Thymus (tissue), 14 donors: ENCODE data around the gene MTHFD2L. TPM values are rescaled to one million over a fixed set of nuclear protein-coding genes. Genes with fewer than 3 reads are reported as not detected.

Experiments
- DNase-seq, 9 donors: peaks; one replicate each; pipeline ENCODE4 v3.0.0-alpha.2; 2013; ENCODE audit warnings: low spot score in 9 of 9, low read depth in 6 of 9, missing footprints in 1 of 9
- H3K27ac ChIP-seq, 2 donors: one replicate each; pipeline ENCODE4 v1.5.1; 2013; ENCODE audit warnings: control low read depth in 1 of 2, low read depth in 1 of 2, low read length in 1 of 2, mild to moderate bottlenecking in 1 of 2, moderate library complexity in 1 of 2
- H3K27me3 ChIP-seq, 2 donors: one replicate each; pipeline ENCODE4 v1.5.1; 2013; ENCODE audit warnings: low read length in 1 of 2; ENCODE audit not compliant: control insufficient read depth in 2 of 2, insufficient read depth in 1 of 2
- H3K36me3 ChIP-seq, 2 donors: one replicate each; pipeline ENCODE4 v1.5.1; 2013; ENCODE audit warnings: low read length in 1 of 2, mild to moderate bottlenecking in 1 of 2, moderate library complexity in 1 of 2; ENCODE audit not compliant: control insufficient read depth in 2 of 2, insufficient read depth in 2 of 2
- H3K4me1 ChIP-seq, 2 donors: one replicate each; pipeline ENCODE4 v1.5.1; 2013; ENCODE audit warnings: low read length in 2 of 2; ENCODE audit not compliant: control insufficient read depth in 2 of 2, insufficient read depth in 2 of 2
- H3K4me3 ChIP-seq, 2 donors: one replicate each; pipeline ENCODE4 v1.5.1; 2013; ENCODE audit warnings: low read length in 2 of 2, control low read depth in 1 of 2, mild to moderate bottlenecking in 1 of 2
- H3K9me3 ChIP-seq, 2 donors: one replicate each; pipeline ENCODE4 v1.5.1; 2013; ENCODE audit warnings: low read length in 1 of 2, mild to moderate bottlenecking in 1 of 2; ENCODE audit not compliant: control insufficient read depth in 2 of 2, insufficient read depth in 1 of 2
- WGBS: extraction: QIAGEN DNeasy Blood & Tissue Kit; methylation state at CpG from one replicate; pipeline ENCODE4 v1.1.7; 2013; 5-methylcytosine and 5-hydroxymethylcytosine counted together
- long read RNA-seq, 10 donors: transcript quantifications; one replicate each; lab custom pipeline, GENCODE V29; 2026
- polyA plus RNA-seq: library from polyadenylated mRNA; stranded (reverse); fragments of 200-250 nt; gene quantifications from one replicate; pipeline ENCODE4 v1.2.3, GENCODE V29; 2013
- total RNA-seq: library from RNA; stranded (reverse); fragments of 120-200 nt; gene quantifications from one replicate; pipeline ENCODE4 v1.2.4, GENCODE V29; 2013
- donor health status: healthy.

Gene MTHFD2L
- 33.8 TPM for total RNA-seq
- 16.9 TPM for polyA plus RNA-seq
- long read RNA-seq, donor 1, partial matches to known transcripts: 0 of 1 reads
- long read RNA-seq, donor 1, other reads (novel, unspliced or antisense): 0 of 1 reads
- long read RNA-seq, donor 2: 0 reads
- long read RNA-seq, donor 3, transcript MTHFD2L-208 (2 exons, 2,363 nt): major isoform, 46 of 47 reads
- long read RNA-seq, donor 3, partial matches to known transcripts: 0 of 47 reads
- long read RNA-seq, donor 3, other reads (novel, unspliced or antisense): 0 of 47 reads
- long read RNA-seq, donor 4, transcript MTHFD2L-208 (2 exons, 2,363 nt): major isoform, 15 of 15 reads
- long read RNA-seq, donor 4, partial matches to known transcripts: 0 of 15 reads
- long read RNA-seq, donor 4, other reads (novel, unspliced or antisense): 0 of 15 reads
- long read RNA-seq, donor 5, transcript MTHFD2L-208 (2 exons, 2,363 nt): major isoform, 36 of 39 reads
- long read RNA-seq, donor 5, partial matches to known transcripts: 0 of 39 reads
- long read RNA-seq, donor 5, other reads (novel, unspliced or antisense): 0 of 39 reads
- long read RNA-seq, donor 6, transcript MTHFD2L-208 (2 exons, 2,363 nt): major isoform, 14 of 15 reads
- long read RNA-seq, donor 6, partial matches to known transcripts: 0 of 15 reads
- long read RNA-seq, donor 6, other reads (novel, unspliced or antisense): 0 of 15 reads
- long read RNA-seq, donor 7, transcript MTHFD2L-208 (2 exons, 2,363 nt): major isoform, 23 of 24 reads
- long read RNA-seq, donor 7, partial matches to known transcripts: 0 of 24 reads
- long read RNA-seq, donor 7, other reads (novel, unspliced or antisense): 0 of 24 reads
- long read RNA-seq, donor 8, transcript MTHFD2L-208 (2 exons, 2,363 nt): major isoform, 12 of 13 reads
- long read RNA-seq, donor 8, partial matches to known transcripts: 0 of 13 reads
- long read RNA-seq, donor 8, other reads (novel, unspliced or antisense): 0 of 13 reads
- long read RNA-seq, donor 9, transcript MTHFD2L-208 (2 exons, 2,363 nt): major isoform, 19 of 20 reads
- long read RNA-seq, donor 9, partial matches to known transcripts: 0 of 20 reads
- long read RNA-seq, donor 9, other reads (novel, unspliced or antisense): 0 of 20 reads
- long read RNA-seq, donor 10, transcript MTHFD2L-208 (2 exons, 2,363 nt): major isoform, 32 of 33 reads
- long read RNA-seq, donor 10, partial matches to known transcripts: 0 of 33 reads
- long read RNA-seq, donor 10, other reads (novel, unspliced or antisense): 0 of 33 reads

DNA sequence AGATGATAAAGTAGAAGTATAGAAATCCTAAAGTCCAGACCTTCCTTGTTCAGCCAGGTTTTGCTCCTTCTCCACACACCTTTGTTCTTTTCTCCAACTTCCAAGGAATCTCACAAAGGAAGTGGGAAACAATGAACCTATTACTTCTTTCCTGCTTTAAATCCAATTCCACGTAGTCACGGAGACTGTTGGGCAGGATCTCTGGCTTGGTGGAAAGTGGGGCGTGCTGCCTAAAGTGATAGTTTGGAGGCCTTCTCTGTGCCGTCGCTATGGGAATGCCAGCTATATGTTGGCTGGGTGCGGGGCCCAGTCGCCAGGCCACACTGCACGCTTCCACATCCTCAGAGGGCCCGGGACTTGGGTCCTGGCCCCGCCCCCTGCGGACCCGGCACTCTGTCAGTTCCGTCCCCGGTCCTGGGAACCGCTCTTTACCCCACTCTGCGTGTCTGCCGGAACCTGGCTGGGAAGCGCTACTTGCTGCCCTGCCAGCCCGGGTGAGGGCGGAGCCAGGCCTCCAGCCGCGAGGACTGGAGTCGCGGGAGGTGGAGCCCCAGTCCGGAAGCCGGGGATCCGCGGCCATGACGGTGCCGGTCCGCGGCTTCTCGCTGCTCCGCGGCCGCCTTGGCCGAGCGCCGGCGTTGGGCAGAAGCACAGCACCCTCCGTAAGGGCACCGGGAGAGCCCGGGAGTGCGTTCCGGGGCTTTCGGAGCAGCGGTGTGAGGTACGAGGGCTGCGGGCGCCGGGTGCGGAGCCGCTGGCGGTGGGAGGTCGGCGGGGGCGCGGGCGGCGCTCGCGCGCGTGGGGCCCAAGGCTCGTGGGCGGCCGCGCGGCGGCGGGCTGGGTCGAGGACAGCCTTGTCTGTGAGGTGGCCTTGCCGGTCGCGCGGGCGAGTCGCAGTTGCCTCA lies at the start of gene MTHFD2L:
Gene MTHFD2L, plus strand, starts transcription at position 558 of the 905 bp plus-strand sequence. Its CDS starts 21 bp downstream, at position 579.
- WGBS: under 1% methylated on average over 78 of the region's 78 CpGs
- peak; percentile 48 to 90 (median 73) for DNase-seq
- H3K27ac ChIP-seq: peak within 1 kb of the TSS; percentile 86 to 92

DNA sequence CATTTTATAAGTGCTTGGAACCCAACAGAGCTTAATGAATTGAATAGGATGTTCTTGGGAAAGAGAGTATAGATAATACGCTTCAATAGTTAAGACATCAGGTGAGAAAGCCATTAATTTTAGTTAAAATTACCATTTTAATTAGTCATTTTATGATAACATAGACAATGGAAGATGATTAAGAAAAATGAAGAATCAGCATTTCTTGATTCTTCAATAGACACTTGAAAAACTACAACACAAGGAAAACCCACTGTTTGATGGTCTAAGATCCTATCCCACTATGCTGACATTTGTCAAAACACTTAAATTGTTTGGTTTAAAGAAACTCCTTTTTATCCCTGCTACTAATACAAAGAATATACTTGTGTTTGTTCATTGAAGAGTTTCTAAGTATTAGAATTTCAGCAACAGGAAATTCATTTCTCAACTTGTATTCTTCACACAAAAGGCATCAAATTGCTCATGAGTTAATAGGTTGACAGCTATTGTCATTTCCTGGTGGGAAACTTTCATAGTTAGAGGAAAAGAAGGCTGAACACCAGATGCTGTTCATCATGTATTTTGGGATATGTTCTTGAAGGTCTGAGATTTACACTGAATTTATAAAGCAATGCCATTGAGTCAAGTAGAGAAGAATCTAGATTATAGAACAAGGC lies 49.3 kb upstream of the MTHFD2L start:
- no peak overlapping the region for H3K4me3 ChIP-seq
- no peaks in the 10 kb centered on the region for H3K4me1 ChIP-seq
- 98% methylated on average over 1 of the region's 1 CpG for WGBS

More for the DNA sequence above, at the start of gene MTHFD2L:
- peak within 1 kb of the TSS; percentile 77 to 80 for H3K4me3 ChIP-seq
- H3K9me3 ChIP-seq: no peaks in the 10 kb centered on the region
- H3K36me3 ChIP-seq: peaks cover 0 to 22% of the 10 kb centered on the region in 2 donors
- no peaks in the 10 kb centered on the region for H3K27me3 ChIP-seq
- H3K4me1 ChIP-seq: peaks cover 3 to 10% of the 10 kb centered on the region in 2 donors

GRCh38 chr4:74109116-74109869 lies 48.6 kb upstream of the MTHFD2L start:
- H3K4me3 ChIP-seq: no peak overlapping the region
- no peak for DNase-seq
- H3K4me1 ChIP-seq: no peaks in the 10 kb centered on the region
- no peaks in the 10 kb centered on the region for H3K9me3 ChIP-seq
- H3K36me3 ChIP-seq: no peaks in the 10 kb centered on the region
- 88% methylated on average over 3 of the region's 3 CpGs for WGBS
- H3K27ac ChIP-seq: peak overlapping the region in 1 of 2 donors; percentile 61
- no peaks in the 10 kb centered on the region for H3K27me3 ChIP-seq

More for the DNA sequence above, 49.3 kb upstream of the MTHFD2L start:
- Histone ChIP-seq H3K27ac (no peak overlapping the region), H3K9me3 (no peaks in the 10 kb centered on the region), H3K36me3 (no peaks in the 10 kb centered on the region), H3K27me3 (no peaks in the 10 kb centered on the region)
- no peak for DNase-seq

DNA sequence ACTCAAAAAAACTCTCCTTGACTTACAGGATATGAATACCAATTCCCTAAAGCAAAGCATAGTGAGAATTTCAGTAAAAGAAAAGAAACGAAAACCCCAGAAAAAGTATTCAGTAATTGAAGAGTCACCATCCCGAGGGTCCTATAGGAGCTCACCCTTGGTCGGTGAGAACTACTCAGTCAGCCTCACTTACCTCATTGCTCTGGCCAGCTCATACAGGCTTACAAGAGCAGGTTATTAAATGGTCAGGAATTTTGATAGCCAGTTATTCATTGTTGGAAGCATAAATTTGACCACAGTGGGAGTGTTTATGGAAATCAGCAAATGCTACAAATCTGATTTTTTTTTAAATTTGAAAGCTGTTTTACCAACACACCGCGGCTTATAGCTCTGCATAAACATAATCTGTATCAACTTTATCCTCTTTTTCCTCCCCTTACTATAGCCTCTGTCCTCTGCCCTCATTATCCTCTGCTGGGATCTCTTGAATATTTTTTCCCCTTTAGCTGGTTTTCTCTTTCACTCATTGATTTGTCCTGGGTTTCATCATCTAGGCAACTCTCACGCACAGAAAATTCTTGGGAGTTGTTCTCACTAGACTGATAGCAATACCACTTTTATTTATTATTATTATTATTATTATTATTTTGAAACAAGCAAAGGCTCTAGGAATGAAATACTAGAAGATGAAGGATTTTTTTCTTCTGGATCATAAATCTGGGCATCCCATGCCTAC lies 47.9 kb upstream of the MTHFD2L start:
- Histone ChIP-seq H3K27me3 (no peaks in the 10 kb centered on the region), H3K27ac (peak overlapping the region in 1 of 2 donors; percentile 61), H3K4me3 (no peak overlapping the region), H3K36me3 (no peaks in the 10 kb centered on the region), H3K9me3 (no peaks in the 10 kb centered on the region), H3K4me1 (no peaks in the 10 kb centered on the region)
- 95% methylated on average over 6 of the region's 6 CpGs for WGBS
- no peak for DNase-seq

DNA sequence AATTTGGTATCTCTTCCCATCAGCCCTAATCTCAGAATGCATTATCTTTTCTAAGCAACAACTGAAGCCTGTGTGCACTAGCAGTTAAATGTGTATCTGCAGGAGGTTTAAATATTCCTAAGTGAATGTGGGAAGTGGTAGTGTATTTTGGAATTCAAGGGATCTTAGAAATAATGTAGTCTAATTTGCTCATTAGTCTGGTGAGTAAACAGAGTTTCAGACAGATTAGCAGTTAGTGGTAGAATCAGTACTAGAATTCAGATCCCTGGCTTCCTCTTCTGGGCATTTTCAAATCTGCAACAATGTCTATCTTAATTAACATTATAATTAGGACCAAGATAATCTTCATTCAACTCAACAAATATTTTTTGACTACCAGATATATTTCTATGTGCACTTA lies 47.2 kb upstream of the MTHFD2L start:
- no peak for DNase-seq
- no peaks in the 10 kb centered on the region for H3K27me3 ChIP-seq
- no peak overlapping the region for H3K27ac ChIP-seq
- H3K9me3 ChIP-seq: no peaks in the 10 kb centered on the region
- no peaks in the 10 kb centered on the region for H3K4me1 ChIP-seq
- H3K4me3 ChIP-seq: no peak overlapping the region
- no peaks in the 10 kb centered on the region for H3K36me3 ChIP-seq

DNA sequence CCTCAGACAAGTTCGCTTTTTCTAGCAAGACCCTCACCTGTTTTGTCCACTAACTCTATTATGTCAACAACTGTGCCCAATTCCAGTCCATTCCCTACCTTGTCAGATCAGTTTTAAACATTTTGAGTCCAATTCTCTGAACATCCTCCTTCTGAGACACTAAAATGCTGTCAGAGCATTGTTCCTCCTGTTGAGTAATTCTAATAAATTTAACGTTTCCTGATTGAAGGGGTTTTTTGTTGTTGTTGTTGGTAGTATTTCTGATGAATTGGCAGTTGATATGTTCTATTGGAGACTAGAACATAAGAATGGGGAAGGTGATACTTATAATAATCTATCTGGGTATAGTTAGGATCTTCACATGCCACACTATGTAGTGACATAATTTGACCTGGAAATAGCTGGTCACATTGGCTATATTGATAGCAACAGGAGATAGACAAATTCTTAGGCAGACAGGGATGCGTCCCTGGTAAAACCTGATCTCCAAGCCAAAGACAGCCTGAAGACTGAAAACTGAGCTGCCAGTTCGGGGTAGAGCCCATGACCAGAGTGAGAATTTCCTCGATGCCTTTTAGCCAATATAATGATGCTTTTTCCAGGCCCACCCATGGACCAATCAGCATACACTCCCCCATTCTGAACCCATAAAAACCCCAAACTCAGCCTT lies 46.5 kb upstream of the MTHFD2L start:
- H3K9me3 ChIP-seq: no peaks in the 10 kb centered on the region
- no peak overlapping the region for H3K4me3 ChIP-seq
- no peak for DNase-seq
- H3K36me3 ChIP-seq: no peaks in the 10 kb centered on the region
- 96% methylated on average over 5 of the region's 5 CpGs for WGBS
- no peak overlapping the region for H3K27ac ChIP-seq
- H3K4me1 ChIP-seq: no peaks in the 10 kb centered on the region
- H3K27me3 ChIP-seq: no peaks in the 10 kb centered on the region

GRCh38 chr4:74111990-74112389 lies 45.9 kb upstream of the MTHFD2L start:
- Histone ChIP-seq H3K27ac (no peak overlapping the region), H3K4me1 (peaks cover 1 to 2% of the 10 kb centered on the region in 2 donors), H3K9me3 (no peaks in the 10 kb centered on the region), H3K4me3 (no peak overlapping the region), H3K27me3 (no peaks in the 10 kb centered on the region), H3K36me3 (no peaks in the 10 kb centered on the region)
- no peak for DNase-seq
- WGBS: 97% methylated on average over 5 of the region's 5 CpGs
